Right lobe of liver (tissue), 4 donors: Measurements from ENCODE around the gene TMEM176A.

Experiments
- CTCF ChIP-seq, 4 donors: fragments of 200-600 bp in 3 of 4; fragments of 450-650 bp in 1 of 4; IDR thresholded peaks; one replicate each; pipeline versions ENCODE4 v1.5.1 to v1.8.0; 2016 to 2022; ENCODE audit warnings: antibody characterized with exemption in 4 of 4, mild to moderate bottlenecking in 2 of 4
- POLR2A ChIP-seq: fragments of 450-650 bp; IDR thresholded peaks from one replicate; pipeline ENCODE4 v1.6.1; 2017; ENCODE audit warnings: antibody characterized with exemption, mild to moderate bottlenecking
- donor health status: DM: no; HTN: no; CAD: no.
- donor health status: DM: no; HTN: no; CAD: no.
- donor health status: DM: no; HTN: yes; CAD: no.

- no peak for TF ChIP-seq CTCF (IDR thresholded peaks at IDR 0.05)
- TF ChIP-seq POLR2A: no peak
Measured at GRCh38 chr7:150780292-150780691, 20.3 kb upstream of the TMEM176A start.
